Keratinocyte (primary cell): ENCODE results near the gene ANGEL1. TPM values are rescaled to one million over a fixed set of nuclear protein-coding genes. Genes with fewer than 3 reads are reported as not detected.
A peak's percentile ranks its signal among the peaks of the same experiment; 100 is the strongest.

Experiments
- DNase-seq: peaks from one replicate; pipeline ENCODE4 v3.0.0-alpha.2; 2011; ENCODE audit warnings: low read depth, missing footprints, low spot score
- FAIRE-seq: peaks from 2 replicates; lab custom pipeline; 2011; peaks lifted over from hg19 to GRCh38; lab: Jason Lieb, UNC
- H2AFZ ChIP-seq: 2 replicates; pipeline ENCODE4 v1.6.0; 2012; ENCODE audit warnings: low read length, control low read depth, inconsistent platforms; ENCODE audit not compliant: control insufficient read depth
- H3K27ac ChIP-seq: 2 replicates; pipeline ENCODE4 v1.5.1; 2011; ENCODE audit warnings: low read length; ENCODE audit not compliant: control insufficient read depth, insufficient read depth
- H3K27me3 ChIP-seq: 3 replicates; pipeline ENCODE4 v1.6.0; 2011; ENCODE audit warnings: low read length; ENCODE audit not compliant: control insufficient read depth, insufficient read depth; ENCODE audit errors: extremely low read depth
- H3K36me3 ChIP-seq, 2 experiments: 2 replicates in 1 of 2; 3 replicates in 1 of 2; pipeline ENCODE4 v1.5.1; 2011; ENCODE audit warnings: low read length in 2 of 2, mild to moderate bottlenecking in 1 of 2; ENCODE audit not compliant: control insufficient read depth in 2 of 2, insufficient read depth in 2 of 2; ENCODE audit errors: extremely low read depth in 1 of 2
- H3K4me1 ChIP-seq: 3 replicates; pipeline ENCODE4 v1.5.1; 2011; ENCODE audit warnings: low read length; ENCODE audit not compliant: control insufficient read depth, insufficient read depth; ENCODE audit errors: extremely low read depth
- H3K4me2 ChIP-seq: 3 replicates; pipeline ENCODE4 v1.6.0; 2011; ENCODE audit warnings: low read depth, low read length; ENCODE audit not compliant: control insufficient read depth, insufficient read depth; ENCODE audit errors: extremely low read depth
- H3K4me3 ChIP-seq, 3 experiments: fragments of 200-600 bp in 1 of 3; sonication (generic) in 1 of 3; 2 replicates in 2 of 3; 3 replicates in 1 of 3; pipeline ENCODE4 v1.5.1; 2011 to 2016; ENCODE audit warnings: low read length in 3 of 3, mild to moderate bottlenecking in 3 of 3, control low read depth in 2 of 3, inconsistent platforms in 1 of 3, low read depth in 1 of 3, mixed read lengths in 1 of 3, mixed run types in 1 of 3, moderate library complexity in 1 of 3; ENCODE audit not compliant: control insufficient read depth in 2 of 3, insufficient read depth in 2 of 3; ENCODE audit errors: extremely low read depth in 1 of 3
- H3K79me2 ChIP-seq: 2 replicates; pipeline ENCODE4 v1.6.0; 2012; ENCODE audit warnings: low read length; ENCODE audit not compliant: control insufficient read depth, insufficient read depth
- H3K9ac ChIP-seq: 3 replicates; pipeline ENCODE4 v1.6.0; 2011; ENCODE audit warnings: low read length; ENCODE audit not compliant: control insufficient read depth, insufficient read depth; ENCODE audit errors: extremely low read depth
- H3K9me1 ChIP-seq: 3 replicates; pipeline ENCODE4 v1.6.0; 2011; ENCODE audit warnings: low read length; ENCODE audit not compliant: control insufficient read depth, insufficient read depth; ENCODE audit errors: extremely low read depth
- H3K9me3 ChIP-seq: 2 replicates; pipeline ENCODE4 v1.5.1; 2012; ENCODE audit warnings: low read depth, low read length; ENCODE audit not compliant: control insufficient read depth
- H4K20me1 ChIP-seq: 3 replicates; pipeline ENCODE4 v1.6.0; 2011; ENCODE audit warnings: low read length; ENCODE audit not compliant: control insufficient read depth, insufficient read depth; ENCODE audit errors: extremely low read depth
- CTCF ChIP-seq, 3 experiments: IDR thresholded peaks in 1 of 3; conservative IDR thresholded peaks in 1 of 3; optimal IDR thresholded peaks in 1 of 3; 2 replicates in 2 of 3; 3 replicates in 1 of 3; pipeline versions ENCODE3 to v1.5.1; 2011; ENCODE audit warnings: low read length in 3 of 3, mild to moderate bottlenecking in 3 of 3, moderate library complexity in 2 of 3, control low read depth in 1 of 3, inconsistent platforms in 1 of 3; ENCODE audit not compliant: insufficient read depth in 2 of 3; ENCODE audit errors: extremely low read depth in 1 of 3
- EZH2 ChIP-seq: IDR thresholded peaks from one replicate; pipeline ENCODE4 v1.6.1; 2012; ENCODE audit warnings: inconsistent platforms, mild to moderate bottlenecking, low read length, moderate library complexity
- dilution Hi-C: fragments of 300-500 bp; cut with MboI; formaldehyde crosslinking; loops from one replicate; pipeline ENCODE4 v1.7.0; 2020; ENCODE audit warnings: low sequenced_read_pairs; ENCODE audit not compliant: extremely low pct_ligation_motif_present
- polyA plus RNA-seq, 5 experiments: library from polyadenylated mRNA; depleted of rRNA in 3 of 5; stranded (reverse) in 3 of 5; stranded (forward) in 1 of 5; unstranded in 1 of 5; fragments of >200 nt; gene quantifications; 1 replicate in 1 of 5; 2 replicates in 3 of 5; 3 replicates in 1 of 5; pipeline versions ENCODE4 v1.2.1 to v1.2.3, GENCODE V29; 2011 to 2012; ENCODE audit warnings: missing spikeins in 2 of 5, low read depth in 1 of 5, low replicate concordance in 1 of 5

Gene ANGEL1
- polyA plus RNA-seq, 1 donor (not counting 4 experiments of a cell fraction or from before 2014, with no cell fraction given), result 13.0 TPM

- dilution Hi-C loops, result no loop called here
- H3K79me2 ChIP-seq, result peaks cover 7% of the 10 kb centered on the region
- no peak overlapping the region for H3K4me2 ChIP-seq
- no peaks in the 10 kb centered on the region for H4K20me1 ChIP-seq
- H3K9me1 ChIP-seq, result no peaks in the 10 kb centered on the region
- H3K36me3 ChIP-seq, result no peaks in the 10 kb centered on the region
- FAIRE-seq (no peak), DNase-seq (no peak)
- peaks cover 11% of the 10 kb centered on the region for H3K4me1 ChIP-seq
- H3K27ac ChIP-seq, result no peak overlapping the region
- TF ChIP-seq EZH2 (no peak), CTCF (optimal IDR thresholded peaks at IDR 0.05 in 1 of 3, IDR thresholded peaks at IDR 0.05 in 1 of 3, conservative IDR thresholded peaks at IDR 0.05 in 1 of 3; ENCODE audit: extremely low read depth in 1 of 3, insufficient read depth in 2 of 3, low read length in 3 of 3) (no peak)
- peaks cover 10% of the 10 kb centered on the region for H3K27me3 ChIP-seq
- H2AFZ ChIP-seq, result no peak overlapping the region
- no peak overlapping the region for H3K9ac ChIP-seq
- no peaks in the 10 kb centered on the region for H3K9me3 ChIP-seq
- H3K4me3 ChIP-seq, result no peak overlapping the region
These were observed 2.3 kb upstream of the ANGEL1 start for GRCh38 chr14:76814726-76815645.

- peaks cover 1% of the 10 kb centered on the region for H3K27me3 ChIP-seq
- no peaks in the 10 kb centered on the region for H4K20me1 ChIP-seq
- peak overlapping the region; percentile 98 for H3K4me2 ChIP-seq
- H2AFZ ChIP-seq, result peak overlapping the region; percentile 86
- peak overlapping the region; percentile 78 to 90 (median 90) for H3K4me3 ChIP-seq
- DNase-seq (no peak), FAIRE-seq (peak; percentile 17)
- H3K4me1 ChIP-seq, result peaks cover 11% of the 10 kb centered on the region
- H3K79me2 ChIP-seq, result peaks cover 7% of the 10 kb centered on the region
- dilution Hi-C loops, result no loop called here
- H3K36me3 ChIP-seq, result peaks cover 6 to 9% of the 10 kb centered on the region in 2 experiments
- H3K9me3 ChIP-seq, result no peaks in the 10 kb centered on the region
- no peak for TF ChIP-seq EZH2
- no peak for TF ChIP-seq CTCF (optimal IDR thresholded peaks at IDR 0.05 in 1 of 3, IDR thresholded peaks at IDR 0.05 in 1 of 3, conservative IDR thresholded peaks at IDR 0.05 in 1 of 3; ENCODE audit: extremely low read depth in 1 of 3, insufficient read depth in 2 of 3, low read length in 3 of 3)
- peak overlapping the region; percentile 87 for H3K9ac ChIP-seq
- H3K27ac ChIP-seq, result peak overlapping the region; percentile 72
- H3K9me1 ChIP-seq, result no peaks in the 10 kb centered on the region
These were observed 625 bp downstream of the ANGEL1 start for GRCh38 chr14:76812093-76812421.
